ENCODE results near the gene SCYL2. TPM values are rescaled to one million over a fixed set of nuclear protein-coding genes. Genes with fewer than 3 reads are reported as not detected.

The SCYL2 gene, protein sequence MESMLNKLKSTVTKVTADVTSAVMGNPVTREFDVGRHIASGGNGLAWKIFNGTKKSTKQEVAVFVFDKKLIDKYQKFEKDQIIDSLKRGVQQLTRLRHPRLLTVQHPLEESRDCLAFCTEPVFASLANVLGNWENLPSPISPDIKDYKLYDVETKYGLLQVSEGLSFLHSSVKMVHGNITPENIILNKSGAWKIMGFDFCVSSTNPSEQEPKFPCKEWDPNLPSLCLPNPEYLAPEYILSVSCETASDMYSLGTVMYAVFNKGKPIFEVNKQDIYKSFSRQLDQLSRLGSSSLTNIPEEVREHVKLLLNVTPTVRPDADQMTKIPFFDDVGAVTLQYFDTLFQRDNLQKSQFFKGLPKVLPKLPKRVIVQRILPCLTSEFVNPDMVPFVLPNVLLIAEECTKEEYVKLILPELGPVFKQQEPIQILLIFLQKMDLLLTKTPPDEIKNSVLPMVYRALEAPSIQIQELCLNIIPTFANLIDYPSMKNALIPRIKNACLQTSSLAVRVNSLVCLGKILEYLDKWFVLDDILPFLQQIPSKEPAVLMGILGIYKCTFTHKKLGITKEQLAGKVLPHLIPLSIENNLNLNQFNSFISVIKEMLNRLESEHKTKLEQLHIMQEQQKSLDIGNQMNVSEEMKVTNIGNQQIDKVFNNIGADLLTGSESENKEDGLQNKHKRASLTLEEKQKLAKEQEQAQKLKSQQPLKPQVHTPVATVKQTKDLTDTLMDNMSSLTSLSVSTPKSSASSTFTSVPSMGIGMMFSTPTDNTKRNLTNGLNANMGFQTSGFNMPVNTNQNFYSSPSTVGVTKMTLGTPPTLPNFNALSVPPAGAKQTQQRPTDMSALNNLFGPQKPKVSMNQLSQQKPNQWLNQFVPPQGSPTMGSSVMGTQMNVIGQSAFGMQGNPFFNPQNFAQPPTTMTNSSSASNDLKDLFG
- total RNA-seq (41.7 TPM), polyA plus RNA-seq (ENCODE audit: insufficient read depth, low read depth, low replicate concordance) (10.3 TPM)
- long read RNA-seq, donor 1, partial matches to known transcripts: 0 of 1 reads
- long read RNA-seq, donor 1, other reads (novel, unspliced or antisense): 0 of 1 reads
- long read RNA-seq, donor 2, full-length matches to known transcripts: 4 of 9 reads
- long read RNA-seq, donor 2, partial matches to known transcripts: 5 of 9 reads
- long read RNA-seq, donor 2, other reads (novel, unspliced or antisense): 0 of 9 reads
- long read RNA-seq, donor 3, partial matches to known transcripts: 0 of 3 reads
- long read RNA-seq, donor 3, other reads (novel, unspliced or antisense): 0 of 3 reads
- long read RNA-seq, donor 4, partial matches to known transcripts: 5 of 11 reads
- long read RNA-seq, donor 4, other reads (novel, unspliced or antisense): 5 of 11 reads
- long read RNA-seq, donor 5: 0 reads
- long read RNA-seq, donor 6, full-length matches to known transcripts: 2 of 8 reads
- long read RNA-seq, donor 6, partial matches to known transcripts: 6 of 8 reads
- long read RNA-seq, donor 6, other reads (novel, unspliced or antisense): 0 of 8 reads
- long read RNA-seq, donor 7, full-length matches to known transcripts: 6 of 20 reads
- long read RNA-seq, donor 7, partial matches to known transcripts: 3 of 20 reads
- long read RNA-seq, donor 7, other reads (novel, unspliced or antisense): 11 of 20 reads
- long read RNA-seq, donor 8, partial matches to known transcripts: 0 of 1 reads
- long read RNA-seq, donor 8, other reads (novel, unspliced or antisense): 0 of 1 reads
- long read RNA-seq, donor 9, full-length matches to known transcripts: 2 of 2 reads
- long read RNA-seq, donor 9, partial matches to known transcripts: 0 of 2 reads
- long read RNA-seq, donor 9, other reads (novel, unspliced or antisense): 0 of 2 reads
- long read RNA-seq, donor 10, full-length matches to known transcripts: 2 of 2 reads
- long read RNA-seq, donor 10, partial matches to known transcripts: 0 of 2 reads
- long read RNA-seq, donor 10, other reads (novel, unspliced or antisense): 0 of 2 reads

DNA sequence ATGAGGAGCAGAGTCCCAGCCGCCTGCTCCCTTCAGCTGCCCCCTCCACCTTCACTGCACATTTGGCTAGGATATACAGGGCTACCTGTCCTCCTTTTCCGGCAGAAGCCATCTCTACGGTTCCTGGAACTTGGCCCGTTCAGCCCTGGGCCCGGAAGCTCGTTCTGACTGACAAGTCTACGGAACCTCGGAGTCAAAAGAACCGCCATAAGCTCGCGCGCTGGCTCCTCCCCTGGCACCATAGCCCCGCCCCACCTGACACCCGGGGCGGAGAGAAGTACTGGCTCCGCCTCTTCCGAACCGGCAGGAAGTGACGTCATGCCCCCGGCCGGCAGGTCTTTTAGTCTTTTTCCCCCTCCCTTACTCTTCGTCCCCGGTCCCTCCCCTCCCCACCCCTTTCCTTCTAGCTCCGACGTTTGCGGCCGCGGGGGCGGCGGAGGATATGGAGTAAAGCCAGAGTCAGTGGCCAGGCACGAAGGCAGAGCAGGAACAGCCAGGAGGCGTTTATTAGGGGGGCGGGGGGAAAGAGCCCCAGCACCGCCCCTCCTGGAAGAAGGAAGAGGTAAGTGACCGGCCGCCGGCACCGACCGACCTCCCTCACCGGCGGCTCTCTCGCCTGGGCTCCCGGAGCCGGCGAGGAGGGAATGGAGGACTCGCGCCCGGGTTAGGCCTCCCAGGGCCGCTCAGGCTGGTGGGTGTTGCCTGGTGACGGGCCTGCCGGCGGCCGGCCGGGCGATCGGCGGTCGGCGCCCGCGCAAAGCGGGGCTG is at the start of gene SCYL2, which contains the start of gene DEPDC4:
Gene SCYL2 (plus strand): TSS at position 343 of the 768 bp plus-strand sequence. CDS start 15,794 bp downstream, outside the sequence.
Gene DEPDC4 (minus strand): TSS at position 245 of the 768 bp plus-strand sequence. CDS start 3 bp downstream, at position 242.
- H3K9ac ChIP-seq (ENCODE audit: low read length in 3 of 3): peak within 1 kb of the TSS; percentile 80 to 98 (median 94)
- FAIRE-seq (peak; percentile 77), DNase-seq (peak; percentile 97 to 99 (median 98))
- H3K27me3 ChIP-seq (ENCODE audit: control insufficient read depth, insufficient read depth, low read length): no peaks in the 10 kb centered on the region
- intact Hi-C loops (cut with DNase I): no loop called here
- peak within 1 kb of the TSS; percentile 79 to 95 (median 83) for H3K4me3 ChIP-seq (ENCODE audit: low read length in 3 of 3)
- TF ChIP-seq, protein P1, sequence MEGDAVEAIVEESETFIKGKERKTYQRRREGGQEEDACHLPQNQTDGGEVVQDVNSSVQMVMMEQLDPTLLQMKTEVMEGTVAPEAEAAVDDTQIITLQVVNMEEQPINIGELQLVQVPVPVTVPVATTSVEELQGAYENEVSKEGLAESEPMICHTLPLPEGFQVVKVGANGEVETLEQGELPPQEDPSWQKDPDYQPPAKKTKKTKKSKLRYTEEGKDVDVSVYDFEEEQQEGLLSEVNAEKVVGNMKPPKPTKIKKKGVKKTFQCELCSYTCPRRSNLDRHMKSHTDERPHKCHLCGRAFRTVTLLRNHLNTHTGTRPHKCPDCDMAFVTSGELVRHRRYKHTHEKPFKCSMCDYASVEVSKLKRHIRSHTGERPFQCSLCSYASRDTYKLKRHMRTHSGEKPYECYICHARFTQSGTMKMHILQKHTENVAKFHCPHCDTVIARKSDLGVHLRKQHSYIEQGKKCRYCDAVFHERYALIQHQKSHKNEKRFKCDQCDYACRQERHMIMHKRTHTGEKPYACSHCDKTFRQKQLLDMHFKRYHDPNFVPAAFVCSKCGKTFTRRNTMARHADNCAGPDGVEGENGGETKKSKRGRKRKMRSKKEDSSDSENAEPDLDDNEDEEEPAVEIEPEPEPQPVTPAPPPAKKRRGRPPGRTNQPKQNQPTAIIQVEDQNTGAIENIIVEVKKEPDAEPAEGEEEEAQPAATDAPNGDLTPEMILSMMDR (IDR thresholded peaks at IDR 0.05; ENCODE audit: borderline replicate concordance, extremely low read depth, insufficient read depth): no peak
- peak within 1 kb of the TSS; percentile 92 to 93 for H3K27ac ChIP-seq (ENCODE audit: low read depth in 2 of 2, low read length in 2 of 2)
- H3K9me3 ChIP-seq (ENCODE audit: control insufficient read depth in 2 of 3, insufficient read depth in 1 of 3, low read length in 3 of 3): no peaks in the 10 kb centered on the region
- no peaks in the 10 kb centered on the region for H3K36me3 ChIP-seq (ENCODE audit: control insufficient read depth in 2 of 3, insufficient read depth in 3 of 3, low read length in 3 of 3)
- peaks cover 4 to 12% (median 9%) of the 10 kb centered on the region in 3 donors for H3K4me1 ChIP-seq (ENCODE audit: control insufficient read depth in 2 of 3, insufficient read depth in 2 of 3, low read depth in 1 of 3, low read length in 3 of 3)

DNA sequence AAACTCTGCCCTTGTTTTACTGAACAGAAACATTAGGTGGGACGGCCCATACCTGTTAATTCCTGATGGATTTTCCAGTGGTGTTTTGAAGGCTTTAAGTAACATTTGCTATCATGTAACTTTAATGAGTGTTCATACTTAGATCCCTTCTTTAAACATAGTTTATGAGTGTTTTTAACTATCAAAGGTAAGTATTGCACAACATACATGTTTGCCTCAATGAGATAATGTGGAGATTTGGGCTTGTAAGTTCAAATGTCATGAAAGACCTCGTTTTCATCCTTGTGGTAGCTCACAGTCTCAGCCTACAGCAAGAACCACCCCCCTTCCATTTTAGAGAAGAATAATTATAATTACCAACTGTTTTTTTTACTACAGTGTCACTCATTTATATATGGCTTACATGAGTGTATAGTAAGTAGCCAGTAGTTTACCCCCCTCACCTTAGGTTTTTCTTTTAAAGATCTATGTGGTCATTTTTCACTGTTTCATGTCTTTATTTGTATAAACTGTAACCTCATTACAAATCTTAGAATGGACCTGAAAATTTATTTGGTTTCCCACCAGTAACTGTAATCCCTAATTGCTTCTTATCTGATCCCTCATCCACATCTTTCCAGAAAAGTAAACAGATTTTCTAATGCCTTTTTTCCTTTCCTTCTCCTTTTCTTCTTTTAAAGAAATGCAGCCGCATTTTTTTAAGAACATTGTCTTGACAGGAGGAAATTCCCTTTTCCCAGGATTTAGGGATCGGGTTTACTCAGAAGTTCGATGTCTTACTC is 47.5 kb upstream of the SCYL2 start:
- peaks cover 3 to 6% (median 3%) of the 10 kb centered on the region in 3 donors for H3K36me3 ChIP-seq (ENCODE audit: control insufficient read depth in 2 of 3, insufficient read depth in 3 of 3, low read length in 3 of 3)

More for the DNA sequence above, 47.5 kb upstream of the SCYL2 start:
- TF ChIP-seq, protein P1 (IDR thresholded peaks at IDR 0.05; ENCODE audit: borderline replicate concordance, extremely low read depth, insufficient read depth): no peak
- DNase-seq (no peak), FAIRE-seq (no peak)
- intact Hi-C loops (cut with DNase I): no loop called here
- Histone ChIP-seq H3K9me3 (ENCODE audit: control insufficient read depth in 2 of 3, insufficient read depth in 1 of 3, low read length in 3 of 3) (no peaks in the 10 kb centered on the region), H3K27me3 (ENCODE audit: control insufficient read depth, insufficient read depth, low read length) (no peaks in the 10 kb centered on the region), H3K9ac (ENCODE audit: low read length in 3 of 3) (no peak overlapping the region), H3K27ac (ENCODE audit: low read depth in 2 of 2, low read length in 2 of 2) (no peak overlapping the region), H3K4me1 (ENCODE audit: control insufficient read depth in 2 of 3, insufficient read depth in 2 of 3, low read depth in 1 of 3, low read length in 3 of 3) (peaks cover 0 to 2% (median 0%) of the 10 kb centered on the region in 3 donors), H3K4me3 (ENCODE audit: low read length in 3 of 3) (no peak overlapping the region)

Data from kidney (tissue), 22 donors.